Amygdala (tissue), 56 donors: Measurements from ENCODE around the gene DOCK2.

Experiments
- DNase-seq, 56 donors: peaks; one replicate each; lab custom pipeline; 2025; lab: John Stamatoyannopoulos, UW

DOCK2 gene

DNA sequence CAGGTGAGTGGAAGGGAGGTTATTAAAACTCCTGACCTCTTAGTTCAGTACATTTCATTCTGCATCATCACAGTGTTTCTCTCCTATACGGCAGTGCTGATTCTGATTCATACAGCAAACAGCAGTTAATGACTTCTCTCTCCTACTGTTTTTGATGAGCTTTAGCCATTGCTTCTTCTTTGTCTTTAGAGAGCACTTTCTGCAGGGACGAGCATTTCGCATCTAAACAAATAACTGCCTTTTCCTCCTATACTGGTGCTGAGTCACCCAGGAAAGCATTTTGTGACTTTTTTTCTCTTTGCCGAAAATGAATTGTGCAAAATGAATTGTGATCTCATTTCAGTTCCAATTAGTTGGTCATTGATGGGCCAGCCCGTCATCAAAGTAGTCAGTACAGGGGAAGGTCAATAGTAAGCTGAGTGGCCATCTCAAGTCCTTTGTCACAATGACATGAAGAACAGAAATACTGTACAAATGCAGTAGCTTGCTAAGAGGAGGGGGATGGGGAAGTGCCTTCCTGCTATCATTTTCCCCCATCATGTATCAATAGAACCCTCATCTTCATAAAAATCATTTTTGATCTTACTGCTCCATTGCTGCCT, 244.7 kb downstream of the DOCK2 start:
- DNase-seq, result no peak

- DNase-seq, result no peak
Observed at GRCh38 chr5:169886033-169886432, 249.0 kb downstream of the DOCK2 start.

- DNase-seq, result no peak
Observed at GRCh38 chr5:169886677-169887076, 249.6 kb downstream of the DOCK2 start.

GRCh38 chr5:169889572-169889971, 252.5 kb downstream of the DOCK2 start:
- DNase-seq, result no peak

GRCh38 chr5:169893010-169893409, 255.9 kb downstream of the DOCK2 start:
- no peak for DNase-seq

GRCh38 chr5:169893571-169893970, 256.5 kb downstream of the DOCK2 start:
- DNase-seq, result no peak

DNA sequence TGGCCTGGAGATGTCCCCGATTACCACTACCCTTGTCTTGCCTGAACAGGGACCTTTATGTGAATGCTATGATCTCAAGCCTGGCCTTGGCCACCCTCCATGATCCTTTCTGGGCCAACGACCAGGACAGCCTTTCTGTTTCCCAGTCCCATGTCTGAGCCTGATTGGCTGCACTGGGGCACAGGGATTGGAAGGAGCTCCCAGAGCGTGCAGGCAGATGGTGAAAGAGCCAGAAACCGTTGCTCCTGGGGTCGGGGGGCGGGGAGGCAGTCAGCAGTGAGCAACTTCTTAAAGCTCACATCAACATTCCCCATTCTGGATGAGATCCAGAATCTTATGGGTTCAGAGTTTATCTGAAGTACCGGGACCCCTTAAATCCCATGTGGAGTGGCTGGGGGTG, 258.9 kb downstream of the DOCK2 start:
- DNase-seq, result peak in 53 of 56 donors; percentile 18 to 93 (median 77)

DNA sequence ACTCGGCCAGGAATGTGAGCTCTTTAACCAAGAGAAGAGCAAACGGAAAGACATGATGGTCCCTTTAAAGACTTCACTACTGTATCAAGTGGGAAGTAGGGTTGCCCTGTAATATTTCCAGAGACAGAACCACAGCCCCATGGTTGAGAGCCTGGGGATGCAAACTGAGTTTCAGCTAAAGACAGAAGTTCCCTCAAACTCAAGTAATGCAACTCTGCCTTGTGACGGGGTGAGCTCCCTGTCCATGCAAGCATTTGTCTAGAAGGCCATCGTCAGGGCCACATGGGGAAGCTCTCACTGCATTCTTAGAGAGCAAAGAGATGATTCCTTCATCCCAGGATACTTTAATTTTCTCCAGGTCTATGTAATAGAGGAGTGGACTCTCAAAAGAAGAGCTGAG, 260.4 kb downstream of the DOCK2 start:
- DNase-seq, result no peak

DNA sequence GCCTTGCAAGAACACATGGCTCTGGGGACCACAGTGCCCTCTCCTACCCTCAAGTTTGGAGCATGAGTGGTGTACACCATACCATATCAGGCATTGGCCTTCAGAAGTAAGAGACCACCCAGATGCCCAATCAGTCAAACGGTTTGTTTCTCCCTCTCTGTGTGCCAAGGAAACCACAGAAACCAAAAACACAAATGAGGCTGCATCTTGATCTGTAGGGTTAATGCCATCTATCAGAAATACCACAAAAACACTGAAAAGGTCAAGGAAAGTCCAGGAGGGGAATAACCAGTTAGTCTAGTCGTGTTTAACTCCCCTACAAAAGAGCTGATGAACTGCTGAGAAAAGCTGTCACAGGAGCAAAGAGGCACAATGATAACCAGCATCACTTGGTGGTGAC, 264.8 kb downstream of the DOCK2 start:
- DNase-seq, result no peak

DNA sequence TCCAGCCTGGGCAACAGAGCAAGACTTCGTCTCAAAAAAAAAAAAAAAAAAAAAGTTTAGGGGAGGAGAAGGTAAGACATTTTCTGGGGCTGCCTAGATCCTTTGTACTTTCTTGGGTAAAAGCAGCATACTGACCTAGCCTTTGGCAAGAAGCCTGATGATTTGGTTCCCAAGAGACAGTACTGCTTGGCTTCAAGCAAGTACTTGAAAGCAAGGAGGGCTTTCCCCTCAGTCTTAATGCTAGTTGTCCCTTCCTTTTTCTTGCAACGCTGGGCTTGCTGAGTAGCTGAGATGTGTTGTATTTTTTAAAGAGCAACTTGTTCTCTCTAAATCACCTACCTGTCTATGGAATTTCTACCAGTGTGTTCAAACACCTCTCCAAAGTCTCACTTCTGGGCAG, 267.0 kb downstream of the DOCK2 start:
- peak in 1 of 56 donors; percentile 17 for DNase-seq

DNA sequence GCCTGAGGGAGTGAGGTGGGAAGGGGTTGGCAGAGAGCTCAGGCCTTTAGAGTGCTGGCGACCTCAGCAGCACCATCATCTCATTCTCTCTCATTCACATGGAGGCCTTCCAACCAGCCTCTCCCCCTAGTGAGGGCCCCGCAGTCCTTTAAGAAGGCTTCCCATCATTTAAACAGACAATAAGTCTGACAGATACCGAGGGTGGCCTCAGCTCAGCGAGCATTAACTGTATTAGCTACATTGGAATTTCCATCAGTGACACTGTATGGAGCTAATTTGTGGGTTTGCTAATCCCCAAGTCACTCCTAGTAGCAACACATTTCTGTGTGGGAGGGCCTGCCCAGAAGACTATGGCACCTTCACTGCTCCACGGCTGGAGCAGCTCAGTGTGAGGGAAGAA, 267.4 kb downstream of the DOCK2 start:
- no peak for DNase-seq

DNA sequence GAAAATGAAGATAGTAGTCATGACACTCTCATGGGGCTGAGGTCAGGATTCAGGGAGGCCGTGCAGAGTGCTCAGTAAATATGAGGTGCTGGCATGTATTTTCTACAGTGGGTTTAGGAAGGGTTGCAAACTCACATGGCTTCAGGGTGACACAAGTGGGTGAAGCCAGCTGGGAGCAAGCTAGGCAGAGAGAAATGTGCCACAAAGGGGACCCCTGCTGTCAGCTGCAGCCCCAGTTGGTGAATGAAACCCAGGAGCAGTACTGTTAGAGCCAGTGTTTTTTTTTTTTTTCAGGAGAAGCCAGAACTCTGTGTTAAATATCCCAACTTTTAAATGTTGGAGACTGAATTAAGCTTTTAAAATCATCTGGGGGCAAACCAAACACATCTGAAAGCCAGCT, 267.9 kb downstream of the DOCK2 start:
- DNase-seq, result peak in 5 of 56 donors; percentile 9 to 41 (median 21)

GRCh38 chr5:169906745-169907649, 269.9 kb downstream of the DOCK2 start:
- no peak for DNase-seq

GRCh38 chr5:169908864-169909263, 271.8 kb downstream of the DOCK2 start:
- no peak for DNase-seq

DNA sequence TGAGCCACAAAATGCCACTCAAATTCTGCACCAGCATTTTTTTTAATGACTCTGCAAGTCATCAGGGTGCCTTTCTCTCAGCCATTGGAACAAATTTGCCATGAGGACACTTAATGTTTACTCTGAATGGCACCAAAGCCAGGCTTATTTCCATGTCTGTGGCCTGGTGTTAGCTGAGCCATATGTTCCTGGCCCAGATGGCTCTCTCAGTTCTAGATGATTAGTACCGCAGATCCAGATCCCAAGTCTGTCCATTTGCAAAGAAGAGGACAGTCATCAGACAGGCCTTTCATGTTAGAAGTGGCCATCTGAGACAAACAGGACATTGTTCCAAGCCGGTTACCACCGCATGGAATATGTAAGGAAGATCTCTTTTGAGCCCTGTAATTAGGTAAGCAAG, 272.9 kb downstream of the DOCK2 start:
- DNase-seq, result peak in 8 of 56 donors; percentile 10 to 32 (median 26)

- DNase-seq, result no peak
Observed at GRCh38 chr5:169910393-169910792, 273.3 kb downstream of the DOCK2 start.

- DNase-seq, result no peak
Observed at GRCh38 chr5:169911448-169912212, 274.6 kb downstream of the DOCK2 start.

- DNase-seq, result no peak
Observed at GRCh38 chr5:169913479-169913878, 276.4 kb downstream of the DOCK2 start.

GRCh38 chr5:169914766-169915165, 277.7 kb downstream of the DOCK2 start:
- DNase-seq, result peak in 38 of 56 donors; percentile 5 to 74 (median 37)

GRCh38 chr5:169917500-169917899, 280.4 kb downstream of the DOCK2 start:
- DNase-seq, result no peak

DNA sequence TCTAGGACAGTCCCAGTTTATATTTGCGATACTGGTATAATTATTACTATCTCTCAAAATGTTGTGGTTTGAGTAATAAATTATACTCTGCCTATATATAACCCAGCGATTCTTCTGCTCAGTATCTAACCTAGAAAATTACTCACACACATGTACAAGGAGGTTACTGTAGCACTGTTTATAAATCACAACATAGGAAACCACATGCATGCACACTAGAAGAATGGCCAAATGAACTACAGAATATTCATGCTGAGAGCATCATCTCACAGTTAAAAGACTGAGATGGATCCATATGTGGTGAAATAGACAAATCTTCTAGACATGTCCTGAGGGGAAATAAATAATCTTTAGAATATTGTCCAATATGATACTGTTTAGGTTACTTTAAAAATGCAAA, 281.2 kb downstream of the DOCK2 start:
- DNase-seq, result no peak
